Hematopoietic multipotent progenitor cell treated with erythropoietin and hydrocortisone succinate and interleukin-3 and kit ligand, for 15 days (in vitro differentiated cells): ENCODE measurements around the gene ATIC.

ENCODE experiments used
- DNase-seq: peaks from one replicate; pipeline ENCODE4 v3.0.0-alpha.2; 2015; ENCODE audit warnings: low spot score

The ATIC gene

DNA sequence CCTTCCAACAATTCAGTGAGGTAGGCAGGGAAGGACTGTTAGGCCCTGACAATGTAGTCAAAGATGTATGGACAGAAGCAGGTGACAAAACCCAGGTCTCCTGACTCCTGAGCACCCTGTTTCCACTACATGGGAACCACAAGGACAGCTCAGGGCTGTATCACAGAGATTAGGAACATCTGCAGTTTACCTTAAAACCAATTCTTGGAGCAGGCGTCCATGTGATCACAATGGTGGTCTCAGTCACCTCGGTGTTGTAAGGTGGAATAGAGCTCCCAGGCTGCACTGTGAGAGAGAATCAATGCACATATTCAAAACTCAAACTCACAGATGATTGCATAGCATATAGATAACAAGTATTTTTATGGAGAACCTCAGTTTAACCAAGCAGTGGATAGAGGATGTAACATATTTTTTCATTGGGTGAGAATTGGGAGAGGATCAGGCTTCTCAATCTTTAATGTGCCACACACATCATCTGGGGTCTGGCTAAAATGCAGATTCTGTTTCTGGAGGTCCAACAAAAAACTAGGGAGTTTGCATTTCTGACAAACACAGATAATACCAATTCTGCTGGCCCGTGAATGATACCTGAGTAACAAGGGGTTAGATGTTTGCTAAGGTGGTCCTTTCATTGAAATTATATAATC is 87.3 kb downstream of the ATIC start:
- no peak for DNase-seq
